IPS-18a (cell line): ENCODE measurements around the gene RNASE9.

ENCODE experiments used
- H3K27ac ChIP-seq: one replicate; pipeline ENCODE4 v1.5.1; 2013; ENCODE audit warnings: low read length
- H3K27me3 ChIP-seq: one replicate; pipeline ENCODE4 v1.6.1; 2013; ENCODE audit warnings: mild to moderate bottlenecking, low read length; ENCODE audit not compliant: control insufficient read depth, insufficient read depth
- H3K36me3 ChIP-seq: one replicate; pipeline ENCODE4 v1.6.1; 2013; ENCODE audit warnings: low read depth, low read length; ENCODE audit not compliant: control insufficient read depth
- H3K4me1 ChIP-seq: one replicate; pipeline ENCODE4 v1.6.1; 2013; ENCODE audit warnings: low read depth, low read length; ENCODE audit not compliant: control insufficient read depth
- H3K4me3 ChIP-seq: one replicate; pipeline ENCODE4 v1.5.1; 2013; ENCODE audit warnings: low read length
- H3K9ac ChIP-seq: one replicate; pipeline ENCODE4 v1.6.1; 2013; ENCODE audit warnings: mild to moderate bottlenecking, low read length, moderate library complexity
- H3K9me3 ChIP-seq: one replicate; pipeline ENCODE4 v1.6.1; 2013; ENCODE audit warnings: low read depth, low read length; ENCODE audit not compliant: control insufficient read depth

RNASE9 gene

GRCh38 chr14:20551606-20552005, 9.2 kb downstream of the RNASE9 start:
- Histone ChIP-seq H3K9me3 (no peaks in the 10 kb centered on the region), H3K36me3 (no peaks in the 10 kb centered on the region), H3K27ac (no peak overlapping the region), H3K4me3 (no peak overlapping the region), H3K4me1 (no peaks in the 10 kb centered on the region), H3K27me3 (no peaks in the 10 kb centered on the region), H3K9ac (no peak overlapping the region)

- H3K27me3 ChIP-seq, result no peaks in the 10 kb centered on the region
- no peaks in the 10 kb centered on the region for H3K36me3 ChIP-seq
- no peaks in the 10 kb centered on the region for H3K4me1 ChIP-seq
- no peaks in the 10 kb centered on the region for H3K9me3 ChIP-seq
- H3K4me3 ChIP-seq, result no peak overlapping the region
- no peak overlapping the region for H3K9ac ChIP-seq
- no peak overlapping the region for H3K27ac ChIP-seq
Observed at GRCh38 chr14:20550926-20551325, 9.9 kb downstream of the RNASE9 start.

GRCh38 chr14:20548414-20549158, 12.3 kb downstream of the RNASE9 start:
- no peaks in the 10 kb centered on the region for H3K27me3 ChIP-seq
- no peaks in the 10 kb centered on the region for H3K4me1 ChIP-seq
- H3K9ac ChIP-seq, result no peak overlapping the region
- no peaks in the 10 kb centered on the region for H3K36me3 ChIP-seq
- H3K9me3 ChIP-seq, result no peaks in the 10 kb centered on the region
- H3K4me3 ChIP-seq, result no peak overlapping the region
- H3K27ac ChIP-seq, result no peak overlapping the region

GRCh38 chr14:20546877-20547276, 14.0 kb downstream of the RNASE9 start:
- Histone ChIP-seq H3K27ac (no peak overlapping the region), H3K27me3 (no peaks in the 10 kb centered on the region), H3K4me1 (no peaks in the 10 kb centered on the region)

GRCh38 chr14:20539906-20540305, 20.9 kb downstream of the RNASE9 start:
- no peak overlapping the region for H3K4me3 ChIP-seq
- H3K27ac ChIP-seq, result no peak overlapping the region
- no peaks in the 10 kb centered on the region for H3K36me3 ChIP-seq
- H3K9me3 ChIP-seq, result no peaks in the 10 kb centered on the region
- H3K4me1 ChIP-seq, result no peaks in the 10 kb centered on the region
- H3K9ac ChIP-seq, result no peak overlapping the region
- H3K27me3 ChIP-seq, result no peaks in the 10 kb centered on the region

More at GRCh38 chr14:20546877-20547276, 14.0 kb downstream of the RNASE9 start:
- H3K36me3 ChIP-seq, result no peaks in the 10 kb centered on the region
- H3K9ac ChIP-seq, result no peak overlapping the region
- no peak overlapping the region for H3K4me3 ChIP-seq
- no peaks in the 10 kb centered on the region for H3K9me3 ChIP-seq

GRCh38 chr14:20530771-20531571, 29.9 kb downstream of the RNASE9 start:
- H3K36me3 ChIP-seq, result no peaks in the 10 kb centered on the region
- H3K27ac ChIP-seq, result no peak overlapping the region
- H3K27me3 ChIP-seq, result no peaks in the 10 kb centered on the region
- no peaks in the 10 kb centered on the region for H3K4me1 ChIP-seq
- H3K9ac ChIP-seq, result no peak overlapping the region
- no peak overlapping the region for H3K4me3 ChIP-seq
- H3K9me3 ChIP-seq, result no peaks in the 10 kb centered on the region

- Histone ChIP-seq H3K27me3 (no peaks in the 10 kb centered on the region), H3K27ac (no peak overlapping the region), H3K9me3 (no peaks in the 10 kb centered on the region), H3K36me3 (no peaks in the 10 kb centered on the region), H3K4me1 (no peaks in the 10 kb centered on the region), H3K4me3 (no peak overlapping the region), H3K9ac (no peak overlapping the region)
Observed at GRCh38 chr14:20529806-20530205, 31.0 kb downstream of the RNASE9 start.

GRCh38 chr14:20524027-20524426, 36.8 kb downstream of the RNASE9 start:
- no peak overlapping the region for H3K9ac ChIP-seq
- H3K4me1 ChIP-seq, result no peaks in the 10 kb centered on the region
- H3K9me3 ChIP-seq, result no peaks in the 10 kb centered on the region
- no peak overlapping the region for H3K4me3 ChIP-seq
- H3K27ac ChIP-seq, result no peak overlapping the region
- H3K36me3 ChIP-seq, result no peaks in the 10 kb centered on the region
- no peaks in the 10 kb centered on the region for H3K27me3 ChIP-seq

- no peak overlapping the region for H3K27ac ChIP-seq
- H3K4me3 ChIP-seq, result no peak overlapping the region
- H3K4me1 ChIP-seq, result no peaks in the 10 kb centered on the region
- no peak overlapping the region for H3K9ac ChIP-seq
- H3K9me3 ChIP-seq, result no peaks in the 10 kb centered on the region
- H3K27me3 ChIP-seq, result no peaks in the 10 kb centered on the region
- no peaks in the 10 kb centered on the region for H3K36me3 ChIP-seq
Observed at GRCh38 chr14:20522332-20522731, 38.5 kb downstream of the RNASE9 start.

- Histone ChIP-seq H3K4me3 (no peak overlapping the region), H3K36me3 (no peaks in the 10 kb centered on the region), H3K4me1 (no peaks in the 10 kb centered on the region), H3K27me3 (no peaks in the 10 kb centered on the region), H3K9ac (no peak overlapping the region), H3K9me3 (no peaks in the 10 kb centered on the region), H3K27ac (no peak overlapping the region)
Observed at GRCh38 chr14:20516921-20517320, 43.9 kb downstream of the RNASE9 start.

- no peak overlapping the region for H3K9ac ChIP-seq
- no peaks in the 10 kb centered on the region for H3K4me1 ChIP-seq
- no peaks in the 10 kb centered on the region for H3K36me3 ChIP-seq
- no peak overlapping the region for H3K4me3 ChIP-seq
- H3K9me3 ChIP-seq, result no peaks in the 10 kb centered on the region
- no peaks in the 10 kb centered on the region for H3K27me3 ChIP-seq
- H3K27ac ChIP-seq, result no peak overlapping the region
Observed at GRCh38 chr14:20515846-20516245, 45.0 kb downstream of the RNASE9 start.
